H1 (cell line): ENCODE data around the gene NKD2. TPM values are rescaled to one million over a fixed set of nuclear protein-coding genes. Genes with fewer than 3 reads are reported as not detected.

Source experiments
- EZH2 ChIP-seq: fragments of 200-600 bp; sonication (generic); IDR thresholded peaks from 2 replicates; pipeline ENCODE4 v1.7.1; 2012; ENCODE audit warnings: low read depth, mild to moderate bottlenecking, moderate library complexity, low read length, inconsistent platforms; ENCODE audit not compliant: severe bottlenecking
- SUZ12 ChIP-seq: fragments of 200-600 bp; sonication (generic); IDR thresholded peaks from 2 replicates; pipeline ENCODE4 v1.6.1; 2012; ENCODE audit warnings: mild to moderate bottlenecking, inconsistent platforms, low read length, moderate library complexity, mixed read lengths
- TEAD4 ChIP-seq: IDR thresholded peaks from 2 replicates; pipeline ENCODE4 v1.6.1; 2012; ENCODE audit warnings: low read depth, low read length, inconsistent platforms, mixed read lengths
- ZNF274 ChIP-seq: IDR thresholded peaks from 2 replicates; pipeline ENCODE4 v1.7.0; 2012; ENCODE audit warnings: low read length, borderline replicate concordance; ENCODE audit errors: extremely low read depth
- polyA plus RNA-seq, 7 experiments: library from polyadenylated mRNA; depleted of rRNA in 3 of 7; stranded (reverse) in 5 of 7; unstranded in 2 of 7; fragments of >200 nt in 5 of 7; fragments of 200-250 nt in 2 of 7; gene quantifications; 1 replicate in 5 of 7; 2 replicates in 1 of 7; 4 replicates in 1 of 7; pipeline versions ENCODE4 v1.2.1 to v1.2.3, GENCODE V29; 2011 to 2013; ENCODE audit warnings: missing spikeins in 2 of 7, mixed read lengths in 2 of 7
- total RNA-seq: library from RNA; stranded (reverse); fragmentation: NEBNext Ultra II Directional; extraction: Animal tissue kit (Norgen Biotek cat#: 25700); gene quantifications from 2 replicates; pipeline ENCODE4 v1.2.1, GENCODE V29; 2021

Gene NKD2
- total and polyA plus RNA-seq, 2 of the 8 experiments (the other 6 are each of a cell fraction or from before 2014, with no cell fraction given): 5.5 to 7.9 TPM

- TF ChIP-seq EZH2 (peak; percentile 55), SUZ12 (peak; percentile 63; the same call in 1 of the 2 replicates), TEAD4 (no peak), ZNF274 (no peak)
Measured at GRCh38 chr5:1004461-1005248, 3.9 kb upstream of the NKD2 start (continued).
